Subcutaneous adipose tissue (tissue), 4 donors: ENCODE results near the gene COBL. TPM values are rescaled to one million over a fixed set of nuclear protein-coding genes. Genes with fewer than 3 reads are reported as not detected.

Experiments used
- total RNA-seq, 4 donors: library from RNA; depleted of rRNA; stranded (reverse); fragments of >200 nt; gene quantifications; one replicate each; pipeline ENCODE4 v1.1.0, GENCODE V29; 2016
- TF ChIP-seq, protein P1 (sequence below): fragments of 450-650 bp; IDR thresholded peaks from one replicate; pipeline ENCODE4 v1.5.1; 2016; ENCODE audit warnings: low read depth, mild to moderate bottlenecking, control low read depth, antibody characterized with exemption, moderate library complexity

Gene COBL
- total RNA-seq, 4 donors from 2014 or later: 0.51 to 1.8 (median 0.93) TPM

DNA sequence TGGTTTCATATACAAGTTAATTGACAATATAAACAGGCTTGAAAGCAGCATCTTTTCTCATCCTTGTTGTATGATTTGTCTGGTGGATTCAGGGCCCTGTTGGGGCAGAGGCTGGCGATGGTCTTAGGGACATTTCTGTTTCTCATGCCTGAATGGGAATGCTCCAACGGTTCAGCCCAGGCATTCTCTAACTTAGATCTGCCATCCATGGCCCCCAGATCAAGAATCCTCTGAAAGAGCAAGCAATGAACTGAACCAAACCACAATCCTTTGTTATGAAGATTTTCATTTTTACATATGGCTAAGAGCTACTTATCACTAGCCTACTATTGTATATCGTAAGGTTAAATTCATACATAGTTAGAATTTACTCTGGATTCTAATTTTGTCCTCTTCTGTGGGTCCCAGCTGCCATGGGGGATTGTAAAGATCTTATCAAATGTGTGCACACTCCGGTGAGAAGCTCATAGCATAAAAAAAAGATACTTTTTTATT, 163.9 kb downstream of the COBL start:
- TF ChIP-seq, protein P1, sequence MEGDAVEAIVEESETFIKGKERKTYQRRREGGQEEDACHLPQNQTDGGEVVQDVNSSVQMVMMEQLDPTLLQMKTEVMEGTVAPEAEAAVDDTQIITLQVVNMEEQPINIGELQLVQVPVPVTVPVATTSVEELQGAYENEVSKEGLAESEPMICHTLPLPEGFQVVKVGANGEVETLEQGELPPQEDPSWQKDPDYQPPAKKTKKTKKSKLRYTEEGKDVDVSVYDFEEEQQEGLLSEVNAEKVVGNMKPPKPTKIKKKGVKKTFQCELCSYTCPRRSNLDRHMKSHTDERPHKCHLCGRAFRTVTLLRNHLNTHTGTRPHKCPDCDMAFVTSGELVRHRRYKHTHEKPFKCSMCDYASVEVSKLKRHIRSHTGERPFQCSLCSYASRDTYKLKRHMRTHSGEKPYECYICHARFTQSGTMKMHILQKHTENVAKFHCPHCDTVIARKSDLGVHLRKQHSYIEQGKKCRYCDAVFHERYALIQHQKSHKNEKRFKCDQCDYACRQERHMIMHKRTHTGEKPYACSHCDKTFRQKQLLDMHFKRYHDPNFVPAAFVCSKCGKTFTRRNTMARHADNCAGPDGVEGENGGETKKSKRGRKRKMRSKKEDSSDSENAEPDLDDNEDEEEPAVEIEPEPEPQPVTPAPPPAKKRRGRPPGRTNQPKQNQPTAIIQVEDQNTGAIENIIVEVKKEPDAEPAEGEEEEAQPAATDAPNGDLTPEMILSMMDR: no peak

DNA sequence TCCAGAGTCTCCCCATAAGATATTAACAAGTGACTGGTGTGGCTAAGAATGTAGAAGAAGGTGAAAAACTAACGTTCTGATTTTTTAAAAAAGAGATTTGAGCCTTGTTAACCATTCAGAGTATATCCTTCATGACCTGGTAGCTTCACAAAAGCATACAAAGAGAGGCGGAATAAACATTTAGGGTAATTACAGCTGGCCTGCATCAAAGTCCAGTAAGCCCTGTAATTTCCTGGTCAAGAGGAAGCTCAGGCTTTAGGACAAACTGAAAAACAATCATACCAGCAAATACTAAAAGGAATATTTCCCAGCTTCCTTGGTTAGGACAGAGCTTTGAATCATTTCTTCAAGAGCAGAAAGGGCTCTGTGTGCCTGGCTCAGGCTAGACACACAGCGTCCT, 165.2 kb downstream of the COBL start:
- TF ChIP-seq, protein P1: no peak

DNA sequence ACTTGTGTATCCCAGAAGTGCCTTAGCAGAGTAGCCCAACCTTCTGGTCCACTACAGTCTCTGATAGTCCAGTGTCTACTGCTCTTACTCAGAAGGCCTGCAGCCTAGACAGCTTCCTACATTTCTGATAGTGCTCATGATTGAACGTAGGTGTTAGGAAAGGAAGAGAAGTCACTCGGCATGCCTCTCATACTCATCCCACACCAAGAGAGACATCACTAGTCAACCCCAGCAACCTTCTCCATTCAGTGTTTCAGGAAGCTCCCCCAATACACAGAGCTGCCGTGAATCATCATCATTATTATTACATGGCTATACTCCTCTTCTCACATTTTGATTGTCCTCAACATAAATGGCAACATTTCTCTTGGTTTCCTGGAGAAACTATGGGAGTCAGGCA, 166.4 kb downstream of the COBL start:
- TF ChIP-seq, protein P1: no peak

DNA sequence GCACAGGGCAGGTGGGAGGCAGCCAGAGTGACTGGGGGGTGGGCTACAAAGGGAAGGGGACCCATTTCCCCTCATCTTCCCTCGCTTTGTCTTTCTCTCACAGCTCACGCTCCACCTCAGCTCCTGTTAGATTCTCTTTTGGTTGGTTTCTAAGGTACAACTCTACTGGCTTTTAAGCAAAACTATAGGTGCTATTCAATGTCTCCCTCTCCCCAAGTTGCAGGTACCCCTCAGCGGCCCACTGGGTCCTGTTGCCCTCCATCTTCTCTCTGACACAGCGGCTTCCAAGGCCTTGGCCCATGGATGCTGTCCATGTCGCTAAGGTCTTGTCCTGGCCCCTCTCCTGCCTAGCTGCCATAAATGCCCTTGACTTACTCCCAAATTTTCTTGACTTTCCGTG, 168.4 kb downstream of the COBL start:
- TF ChIP-seq, protein P1: no peak

DNA sequence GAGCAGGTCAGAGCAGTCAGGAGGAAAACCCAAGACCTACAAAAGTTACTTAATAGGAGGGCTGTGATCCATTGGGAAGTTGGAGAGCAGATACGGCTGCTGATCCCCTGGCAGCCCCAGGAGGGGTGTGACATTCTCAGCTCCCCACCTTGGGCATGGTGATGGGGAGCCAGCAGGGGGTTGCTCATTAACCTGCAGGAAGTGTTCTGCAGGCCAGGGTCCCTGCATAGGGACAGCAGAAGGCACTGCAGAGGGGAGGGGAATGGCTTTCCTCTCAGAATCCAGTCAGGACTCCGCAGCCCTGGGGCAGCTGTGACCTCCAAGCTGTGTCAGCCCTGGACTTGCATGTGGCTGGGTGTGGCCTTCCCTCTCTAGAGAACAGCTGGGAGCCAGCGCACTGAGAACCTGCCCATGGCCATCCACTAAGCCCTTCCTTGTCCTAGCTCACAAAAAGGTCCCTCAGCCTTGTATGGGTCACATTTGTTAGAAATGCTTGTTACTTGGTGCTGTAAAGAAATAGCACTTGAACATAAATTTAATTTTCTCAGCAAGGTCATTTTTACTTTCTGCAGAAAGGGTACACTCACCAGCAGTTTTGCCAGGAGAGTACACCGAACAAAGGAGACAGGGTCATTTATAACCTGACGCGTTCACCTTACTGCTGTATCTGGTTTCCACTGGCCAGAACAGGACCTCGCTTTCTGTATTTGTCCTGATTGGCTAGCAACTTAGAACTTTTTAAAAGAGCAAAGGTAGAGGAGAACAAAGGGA, 169.6 kb downstream of the COBL start:
- TF ChIP-seq, protein P1: no peak

DNA sequence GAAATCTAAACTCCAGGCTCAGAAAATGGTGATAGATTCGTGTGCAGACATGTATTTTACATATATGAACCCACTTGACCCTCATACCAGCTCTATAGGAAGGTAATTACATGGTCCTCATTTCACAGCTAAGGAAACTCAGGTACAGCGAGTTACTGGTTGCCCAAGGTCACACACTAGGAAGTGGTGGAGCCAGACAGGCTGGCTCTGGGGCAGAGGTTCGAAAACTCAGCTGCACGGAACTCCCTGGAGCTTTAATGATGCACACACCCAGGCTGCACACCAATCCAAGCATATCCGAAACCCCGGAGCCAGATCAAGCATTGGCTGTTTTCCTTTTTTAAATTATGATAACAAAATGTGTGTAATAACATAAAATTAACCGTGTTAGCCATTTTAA, 172.4 kb downstream of the COBL start:
- TF ChIP-seq, protein P1: no peak

DNA sequence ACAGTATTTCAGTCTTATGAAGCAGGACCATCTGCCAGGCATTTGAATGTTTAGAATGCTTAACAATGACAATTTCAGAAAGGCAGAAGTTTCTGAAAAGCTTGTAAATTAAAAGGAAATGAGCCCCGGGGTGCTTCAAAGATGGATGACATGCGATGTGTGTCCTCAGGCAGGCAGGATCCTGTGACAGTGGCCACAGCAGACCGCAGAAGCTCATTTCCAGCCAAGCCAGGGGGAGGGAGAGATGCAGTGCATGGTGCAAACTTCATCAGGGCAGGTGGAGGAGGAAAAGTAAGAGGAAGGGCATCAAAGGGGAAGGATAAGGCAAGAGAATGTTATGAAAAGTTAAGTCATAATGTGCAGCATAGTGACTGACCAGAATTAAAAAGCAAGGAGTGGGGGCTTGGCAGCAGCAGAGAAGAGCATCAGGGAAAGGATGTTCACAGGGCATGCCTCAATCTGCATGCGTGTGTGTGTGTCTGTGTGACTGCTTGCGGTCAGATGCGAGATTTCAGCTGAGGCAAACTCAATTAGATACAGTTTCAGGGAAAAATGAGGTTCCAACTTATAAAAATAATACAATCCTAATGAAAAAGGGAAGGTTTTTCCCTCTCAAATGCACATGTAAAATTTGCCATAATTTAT, 173.7 kb downstream of the COBL start:
- TF ChIP-seq, protein P1: no peak
